K562 (cell line): ENCODE measurements around the gene WDFY2. TPM values are rescaled to one million over a fixed set of nuclear protein-coding genes. Genes with fewer than 3 reads are reported as not detected.

Experiments
- FOS ChIP-seq: IDR thresholded peaks from 3 replicates; pipeline ENCODE4 v1.6.1; 2011; ENCODE audit not compliant: insufficient read length; ENCODE audit errors: extremely low read depth
- GTF3C2 ChIP-seq: IDR thresholded peaks from 3 replicates; pipeline ENCODE4 v1.6.1; 2011; ENCODE audit warnings: borderline replicate concordance, mild to moderate bottlenecking, moderate library complexity; ENCODE audit not compliant: insufficient read length; ENCODE audit errors: extremely low read depth
- HNRNPH1 ChIP-seq: fragments of 200-400 bp; formaldehyde crosslinking; optimal IDR thresholded peaks from 2 replicates; pipeline ENCODE3; 2017; ENCODE audit warnings: low read depth, mild to moderate bottlenecking, low read length, moderate library complexity
- HOMEZ ChIP-seq: fragments of 250-450 bp; sonication (Bioruptor Pico); IDR thresholded peaks from 2 replicates; pipeline ENCODE4 v1.4.0; 2020; ENCODE audit warnings: mild to moderate bottlenecking, moderate library complexity
- THRB ChIP-seq: fragments of 450-650 bp; formaldehyde crosslinking; conservative IDR thresholded peaks from 2 replicates; pipeline ENCODE4 v1.4.0; 2022; ENCODE audit warnings: mild to moderate bottlenecking, missing genetic modification characterization
- polyA plus RNA-seq, 8 experiments: library from polyadenylated mRNA; depleted of rRNA in 4 of 8; stranded (reverse) in 5 of 8; unstranded in 3 of 8; fragments of >200 nt; fragmentation: Nextera tagmentation in 2 of 8; fragmentation: Illumina TruSeq in 1 of 8; extraction: Ambion mirVana in 2 of 8; extraction: Trizol in 1 of 8; gene quantifications; 2 replicates each; pipeline versions ENCODE4 v1.2.1 to v1.2.3, GENCODE V29; 2011 to 2014; ENCODE audit warnings: inconsistent platforms in 1 of 8, missing spikeins in 1 of 8
- total RNA-seq, 7 experiments: library from RNA; depleted of rRNA in 6 of 7; stranded (reverse); fragments of >200 nt in 6 of 7; fragmentation: Illumina TruSeq in 2 of 7; extraction: Trizol in 2 of 7; gene quantifications; 2 replicates each; pipeline versions ENCODE4 v1.2.1 to v1.2.3, GENCODE V29; 2011 to 2021; ENCODE audit warnings: low replicate concordance in 1 of 7

WDFY2 gene
- total and polyA plus RNA-seq, 9 of the 15 experiments (the other 6 are each of a cell fraction or from before 2014, with no cell fraction given) = 0.66 to 6.4 (median 4.4) TPM

DNA sequence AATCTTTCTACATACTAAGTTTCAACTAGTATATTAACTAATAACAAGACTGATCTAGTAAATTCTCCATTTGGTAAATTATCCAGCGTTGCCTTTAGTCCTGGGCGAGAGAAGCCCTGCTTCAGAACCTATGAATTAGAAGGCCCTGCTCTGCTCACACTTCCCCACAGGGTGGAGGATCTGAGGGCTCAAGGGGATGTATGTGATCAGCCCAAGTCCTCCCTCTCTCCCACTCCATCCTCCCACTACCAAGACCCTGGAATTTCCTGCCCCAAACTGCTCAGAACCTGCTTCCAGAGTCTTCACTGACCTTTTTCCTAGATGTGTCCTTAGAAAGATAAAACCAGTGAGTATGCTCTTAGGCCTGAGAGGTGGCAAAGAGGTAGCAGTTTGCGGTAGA lies 91.6 kb downstream of the WDFY2 start (continued):
- TF ChIP-seq THRB (no peak), FOS (no peak), HNRNPH1 (no peak), HOMEZ (CRISPR knock-in tag) (no peak), GTF3C2 (no peak)
